H1 (cell line): ENCODE data around the gene RALA. TPM values are rescaled to one million over a fixed set of nuclear protein-coding genes. Genes with fewer than 3 reads are reported as not detected.

Source experiments
- CTCF ChIA-PET: fragments of 300-600 bp; sonication (Branson Sonifier 250); formaldehyde crosslinking; loops from one replicate; lab custom pipeline; 2021; ENCODE audit not compliant: partially characterized antibody; lab: Charles Lee
- POLR2A ChIA-PET: fragments of 300-600 bp; sonication (Branson Sonifier 250); formaldehyde crosslinking; loops from one replicate; lab custom pipeline; 2021; ENCODE audit warnings: inconsistent platforms; ENCODE audit not compliant: partially characterized antibody; lab: Charles Lee
- DNase-seq, 2 experiments: peaks; one replicate each; pipeline versions ENCODE4 v3.0.0 to v3.0.0-alpha.2; 2010 to 2022; ENCODE audit warnings: low spot score in 2 of 2, low read depth in 1 of 2, mixed read lengths in 1 of 2
- FAIRE-seq: peaks from 2 replicates; lab custom pipeline; 2011; peaks lifted over from hg19 to GRCh38; lab: Jason Lieb, UNC
- H2AFZ ChIP-seq: 2 replicates; pipeline ENCODE4 v1.8.1; 2012; ENCODE audit warnings: low read length, inconsistent platforms
- H2AK5ac ChIP-seq: 2 replicates; pipeline ENCODE4 v1.6.1; 2013; ENCODE audit warnings: low read depth, low read length
- H2BK120ac ChIP-seq: replicated peaks from 2 replicates; pipeline ENCODE3; 2013; ENCODE audit warnings: low read depth, low read length, inconsistent platforms
- H2BK12ac ChIP-seq: 2 replicates; pipeline ENCODE4 v1.6.1; 2013; ENCODE audit warnings: low read depth, low read length
- H2BK15ac ChIP-seq: 2 replicates; pipeline ENCODE4 v1.6.1; 2013; ENCODE audit warnings: low read length
- H2BK20ac ChIP-seq: 2 replicates; pipeline ENCODE4 v1.6.1; 2013; ENCODE audit warnings: low read length
- H2BK5ac ChIP-seq: 2 replicates; pipeline ENCODE4 v1.6.1; 2013; ENCODE audit warnings: low read depth, low read length
- H3K14ac ChIP-seq: 2 replicates; pipeline ENCODE4 v1.6.1; 2013; ENCODE audit warnings: inconsistent platforms; ENCODE audit not compliant: insufficient read length
- H3K18ac ChIP-seq: 2 replicates; pipeline ENCODE4 v1.6.1; 2013; ENCODE audit warnings: low read length; ENCODE audit errors: extremely low read depth
- H3K23ac ChIP-seq: 2 replicates; pipeline ENCODE4 v1.6.1; 2013; ENCODE audit warnings: inconsistent platforms; ENCODE audit not compliant: insufficient read length
- H3K23me2 ChIP-seq: 2 replicates; pipeline ENCODE4 v1.6.1; 2013; ENCODE audit warnings: low read depth, low read length
- H3K27ac ChIP-seq: 2 replicates; pipeline ENCODE4 v1.6.1; 2011; ENCODE audit warnings: low read depth, low read length, inconsistent platforms
- H3K27me3 ChIP-seq, 4 experiments: replicated peaks in 1 of 4; 1 replicate in 1 of 4; 2 replicates in 3 of 4; pipeline versions ENCODE4 v1.6.1 to v1.8.1; 2011 to 2013; ENCODE audit warnings: low read length in 3 of 4, mild to moderate bottlenecking in 3 of 4, inconsistent platforms in 2 of 4, mixed read lengths in 2 of 4, moderate library complexity in 1 of 4; ENCODE audit not compliant: control insufficient read depth in 3 of 4, insufficient read depth in 3 of 4; ENCODE audit errors: extremely low read depth in 1 of 4
- H3K36me3 ChIP-seq, 4 experiments: 2 replicates each; pipeline versions ENCODE4 v1.6.1 to v1.8.1; 2011 to 2013; ENCODE audit warnings: mild to moderate bottlenecking in 4 of 4, low read length in 3 of 4, moderate library complexity in 2 of 4, control low read depth in 1 of 4, inconsistent platforms in 1 of 4; ENCODE audit not compliant: insufficient read depth in 4 of 4, control insufficient read depth in 2 of 4
- H3K4ac ChIP-seq: replicated peaks from 2 replicates; pipeline ENCODE3; 2013; ENCODE audit warnings: low read length, low read depth, mixed read lengths, inconsistent platforms; ENCODE audit not compliant: insufficient read length
- H3K4me1 ChIP-seq, 4 experiments: replicated peaks in 1 of 4; 1 replicate in 1 of 4; 2 replicates in 3 of 4; pipeline versions ENCODE4 v1.6.1 to v1.8.1; 2011 to 2013; ENCODE audit warnings: low read length in 3 of 4, inconsistent platforms in 2 of 4, mixed read lengths in 1 of 4; ENCODE audit not compliant: insufficient read depth in 4 of 4, control insufficient read depth in 3 of 4
- H3K4me2 ChIP-seq, 2 experiments: 2 replicates each; pipeline versions ENCODE4 v1.6.1 to v1.8.1; 2011 to 2013; ENCODE audit warnings: low read depth in 2 of 2, low read length in 2 of 2, control low read depth in 1 of 2, inconsistent platforms in 1 of 2, mild to moderate bottlenecking in 1 of 2; ENCODE audit not compliant: insufficient read depth in 1 of 2
- H3K4me3 ChIP-seq, 4 experiments: fragments of 200-600, 300-600 bp in 1 of 4; sonication (generic), shearing (Covaris generic), sonication (Bioruptor Twin) in 1 of 4; 2 replicates each; pipeline versions ENCODE4 v1.5.1 to v1.8.1; 2011 to 2016; ENCODE audit warnings: low read length in 4 of 4, low read depth in 3 of 4, control low read depth in 2 of 4, inconsistent platforms in 2 of 4, mild to moderate bottlenecking in 2 of 4, mixed read lengths in 1 of 4, moderate library complexity in 1 of 4; ENCODE audit not compliant: insufficient read depth in 2 of 4; ENCODE audit errors: extremely low read depth in 1 of 4
- H3K56ac ChIP-seq: replicated peaks from 2 replicates; pipeline ENCODE3; 2013; ENCODE audit warnings: low read depth, mild to moderate bottlenecking, mixed read lengths, low read length, inconsistent platforms; ENCODE audit not compliant: insufficient read length
- H3K79me1 ChIP-seq: 2 replicates; pipeline ENCODE4 v1.6.1; 2013; ENCODE audit warnings: low read depth, low read length, control low read depth
- H3K79me2 ChIP-seq, 2 experiments: 2 replicates each; pipeline versions ENCODE4 v1.6.1 to v1.8.1; 2012 to 2013; ENCODE audit warnings: low read length in 2 of 2, mild to moderate bottlenecking in 2 of 2, inconsistent platforms in 1 of 2; ENCODE audit not compliant: insufficient read depth in 2 of 2, control insufficient read depth in 1 of 2
- H3K9ac ChIP-seq, 4 experiments: replicated peaks in 1 of 4; 1 replicate in 1 of 4; 2 replicates in 3 of 4; pipeline versions ENCODE4 v1.6.1 to v1.8.1; 2011 to 2013; ENCODE audit warnings: low read depth in 3 of 4, low read length in 3 of 4, control low read depth in 2 of 4, mild to moderate bottlenecking in 2 of 4, moderate library complexity in 2 of 4, inconsistent platforms in 1 of 4; ENCODE audit errors: extremely low read depth in 1 of 4
- H3K9me3 ChIP-seq, 2 experiments: 2 replicates each; pipeline versions ENCODE4 v1.6.1 to v1.8.1; 2012 to 2013; ENCODE audit warnings: mild to moderate bottlenecking in 2 of 2, moderate library complexity in 2 of 2, control low read depth in 1 of 2, inconsistent platforms in 1 of 2, low read depth in 1 of 2, low read length in 1 of 2, mixed read lengths in 1 of 2; ENCODE audit not compliant: insufficient read depth in 2 of 2
- H4K20me1 ChIP-seq, 2 experiments: replicated peaks in 1 of 2; 2 replicates each; pipeline versions ENCODE3 to v1.8.1; 2011 to 2013; ENCODE audit warnings: inconsistent platforms in 2 of 2, low read length in 2 of 2, mild to moderate bottlenecking in 1 of 2; ENCODE audit not compliant: insufficient read depth in 2 of 2, control insufficient read depth in 1 of 2
- H4K5ac ChIP-seq: 2 replicates; pipeline ENCODE4 v1.6.1; 2013; ENCODE audit warnings: low read length, low read depth, mixed read lengths, inconsistent platforms; ENCODE audit not compliant: insufficient read length
- H4K8ac ChIP-seq: 2 replicates; pipeline ENCODE4 v1.8.0; 2013; ENCODE audit warnings: mild to moderate bottlenecking, moderate library complexity, low read length, inconsistent platforms; ENCODE audit not compliant: insufficient read depth; ENCODE audit errors: extremely low read depth
- H4K91ac ChIP-seq: replicated peaks from 2 replicates; pipeline ENCODE3; 2013; ENCODE audit warnings: low read length, mixed read lengths, inconsistent platforms; ENCODE audit not compliant: insufficient read length
- BACH1 ChIP-seq: IDR thresholded peaks from 2 replicates; pipeline ENCODE4 v1.6.1; 2012; ENCODE audit warnings: low read length, improper control_type of control experiment
- CHD1 ChIP-seq: IDR thresholded peaks from 2 replicates; pipeline ENCODE4 v1.6.1; 2012; ENCODE audit warnings: low read depth, low read length, improper control_type of control experiment
- HDAC6 ChIP-seq: IDR thresholded peaks from one replicate; pipeline ENCODE4 v1.7.1; 2012; ENCODE audit warnings: low read depth, mild to moderate bottlenecking, inconsistent platforms, low read length, moderate library complexity
- WGBS, 2 experiments: shearing (Covaris generic) in 1 of 2; methylation state at CpG; one replicate each; pipeline versions ENCODE4 v1.1.6 to v1.1.7; 2013 to 2015; ENCODE audit warnings: low lambda C conversion rate in 2 of 2, mixed read lengths in 2 of 2, inconsistent platforms in 1 of 2, low coverage in 1 of 2, missing lambda C conversion rate in 1 of 2; ENCODE audit not compliant: insufficient replicate concordance in 2 of 2, insufficient coverage in 1 of 2, insufficient read length in 1 of 2; ENCODE audit errors: extremely low coverage in 1 of 2, missing lambda C conversion rate in 1 of 2; 5-methylcytosine and 5-hydroxymethylcytosine counted together
- polyA plus RNA-seq, 7 experiments: library from polyadenylated mRNA; depleted of rRNA in 3 of 7; stranded (reverse) in 5 of 7; unstranded in 2 of 7; fragments of >200 nt in 5 of 7; fragments of 200-250 nt in 2 of 7; gene quantifications; 1 replicate in 5 of 7; 2 replicates in 1 of 7; 4 replicates in 1 of 7; pipeline versions ENCODE4 v1.2.1 to v1.2.3, GENCODE V29; 2011 to 2013; ENCODE audit warnings: missing spikeins in 2 of 7, mixed read lengths in 2 of 7
- total RNA-seq: library from RNA; stranded (reverse); fragmentation: NEBNext Ultra II Directional; extraction: Animal tissue kit (Norgen Biotek cat#: 25700); gene quantifications from 2 replicates; pipeline ENCODE4 v1.2.1, GENCODE V29; 2021

Gene RALA
- total and polyA plus RNA-seq, 2 of the 8 experiments (the other 6 are each of a cell fraction or from before 2014, with no cell fraction given): 24.1 to 72.8 TPM

DNA sequence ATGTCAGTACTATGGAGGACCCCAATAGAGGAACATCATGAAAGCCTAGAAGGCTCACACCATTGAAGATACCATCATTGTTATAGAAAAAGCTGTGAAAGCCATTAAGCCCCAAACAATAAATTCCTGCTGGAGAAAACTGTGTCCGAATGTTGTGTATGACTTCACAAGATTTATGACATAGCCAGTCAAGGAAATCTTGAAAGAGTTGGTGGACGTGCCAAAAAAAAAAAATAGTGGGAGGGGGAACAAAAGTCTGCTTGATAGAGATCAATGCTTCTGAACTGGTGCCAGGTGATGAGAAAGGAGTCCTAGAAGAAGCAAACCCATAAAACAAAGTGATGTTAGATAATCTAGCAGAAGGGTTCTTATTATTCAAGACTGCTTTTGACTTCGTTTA, 41.2 kb downstream of the RALA start:
- no peak overlapping the region for H4K91ac ChIP-seq
- H3K18ac ChIP-seq: no peak overlapping the region
- no peak overlapping the region for H2AK5ac ChIP-seq
- H2BK20ac ChIP-seq: no peak overlapping the region
- peaks cover 2 to 11% (median 5%) of the 10 kb centered on the region in 4 experiments; a peak in 4 of 7 replicates for H3K4me1 ChIP-seq
- no peak overlapping the region for H2AFZ ChIP-seq
- no peaks in the 10 kb centered on the region for H3K23me2 ChIP-seq
- H3K36me3 ChIP-seq: peaks cover 0 to 20% (median 3%) of the 10 kb centered on the region in 4 experiments; a peak in 3 of 8 replicates
- POLR2A ChIA-PET: interaction anchor here (1.0 kb wide), 1 partner anchor 11 kb away, joined by 3 read pairs; no protein-coding TSS in a partner anchor
- no peak overlapping the region for H2BK12ac ChIP-seq
- no peak overlapping the region for H3K4me3 ChIP-seq
- TF ChIP-seq BACH1 (no peak), HDAC6 (no peak), CHD1 (no peak)
- TF ChIP-seq, all 59 proteins: peak for 0
- H4K20me1 ChIP-seq: peaks cover 0 to 2% of the 10 kb centered on the region in 2 experiments
- no peak overlapping the region for H3K4ac ChIP-seq
- H3K9ac ChIP-seq: no peak overlapping the region
- peaks cover 2% of the 10 kb centered on the region for H3K79me1 ChIP-seq
- H2BK15ac ChIP-seq: no peak overlapping the region
- no peak overlapping the region for H3K14ac ChIP-seq
- CTCF ChIA-PET: interaction anchor here (0.8 to 4.4 kb wide), 2 partner anchors 77 to 80 kb away, joined by 3 to 33 read pairs; no protein-coding TSS in a partner anchor
- H3K23ac ChIP-seq: no peak overlapping the region
- no peak for DNase-seq
- 98% methylated on average over 3 of the region's 3 CpGs; no CpG with 5 or more reads in 1 of the 2 experiments for WGBS, 2 experiments
- no peak for FAIRE-seq
- peaks cover 0 to 24% of the 10 kb centered on the region in 2 experiments; a peak in 3 of 4 replicates for H3K79me2 ChIP-seq
- peaks cover 9 to 13% of the 10 kb centered on the region in 2 experiments for H3K9me3 ChIP-seq
- H3K4me2 ChIP-seq: no peak overlapping the region
- no peak overlapping the region for H3K27ac ChIP-seq
- no peak overlapping the region for H4K5ac ChIP-seq
- no peak overlapping the region for H2BK5ac ChIP-seq
- no peak overlapping the region for H4K8ac ChIP-seq
- H3K27me3 ChIP-seq: no peaks in the 10 kb centered on the region
- H2BK120ac ChIP-seq: no peak overlapping the region
- H3K56ac ChIP-seq: no peak overlapping the region
